GM18520 (cell line): ENCODE results near the gene AMN.

Experiments used
- ATAC-seq: cut with Tn5 transposase; IDR thresholded peaks from one replicate; pipeline ENCODE4 v1.9.1; 2021; ENCODE audit not compliant: unreplicated experiment

AMN gene

DNA sequence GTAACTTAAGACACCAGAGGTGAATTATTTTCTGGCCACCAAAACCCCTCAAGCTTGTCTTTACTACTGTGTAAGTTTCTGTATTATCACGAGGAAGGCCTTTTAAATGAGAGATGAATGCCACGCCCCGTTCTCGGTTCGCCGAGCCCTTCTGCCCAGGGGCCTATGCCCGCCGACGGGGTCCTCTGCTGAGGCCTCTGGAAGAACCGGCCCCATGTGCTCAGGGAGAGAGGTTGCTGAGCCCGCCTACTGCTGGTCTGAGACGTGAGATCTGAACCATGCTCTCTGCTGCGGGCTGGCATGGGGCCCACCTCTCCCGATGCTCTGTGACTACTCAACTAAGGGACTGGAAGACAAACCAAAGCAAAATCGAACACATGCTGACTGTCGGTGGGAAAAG lies 21.0 kb downstream of the AMN start:
- ATAC-seq, result no peak

GRCh38 chr14:102943979-102944378 lies 21.5 kb downstream of the AMN start:
- no peak for ATAC-seq

GRCh38 chr14:102944448-102945330 lies 22.2 kb downstream of the AMN start:
- no peak for ATAC-seq

- no peak for ATAC-seq
Measured at GRCh38 chr14:102945346-102946130, 23.1 kb downstream of the AMN start.

DNA sequence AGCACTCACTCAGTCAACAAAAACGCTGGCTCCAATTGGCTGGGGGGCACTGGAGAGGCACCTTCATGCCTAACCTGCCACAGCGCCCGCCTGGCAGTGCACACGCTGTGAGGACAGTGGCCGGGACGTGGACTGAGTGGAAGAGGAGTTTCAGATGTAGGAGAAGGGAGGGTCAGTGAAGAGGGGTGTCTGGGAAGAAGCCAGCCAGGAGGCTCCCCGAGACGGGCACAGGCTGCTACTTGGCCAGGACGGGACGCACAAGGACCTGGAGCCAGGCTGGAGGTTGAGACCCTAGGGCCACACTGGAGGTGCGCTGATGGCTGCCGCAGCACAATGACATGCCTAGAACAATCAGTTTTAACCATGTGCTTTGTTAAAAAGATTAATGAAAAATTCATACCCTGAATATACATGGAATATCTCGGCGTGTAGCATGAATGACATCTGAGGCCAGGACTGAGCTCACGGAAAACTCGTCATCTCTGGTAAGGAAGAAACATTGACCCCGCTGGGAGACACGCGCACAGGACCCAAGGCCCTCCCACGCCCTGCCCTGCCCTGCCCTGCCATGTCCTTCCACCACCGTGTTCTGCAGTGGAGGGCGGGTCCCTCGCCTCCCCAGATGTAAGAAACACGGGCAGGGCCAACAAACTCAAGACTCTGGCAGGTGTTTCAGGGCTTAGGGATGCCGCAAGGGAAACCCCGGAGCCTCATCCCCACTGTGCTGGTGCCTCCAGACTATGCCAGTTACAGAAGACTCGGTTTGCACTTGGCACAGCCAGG lies 25.0 kb downstream of the AMN start:
- no peak for ATAC-seq

DNA sequence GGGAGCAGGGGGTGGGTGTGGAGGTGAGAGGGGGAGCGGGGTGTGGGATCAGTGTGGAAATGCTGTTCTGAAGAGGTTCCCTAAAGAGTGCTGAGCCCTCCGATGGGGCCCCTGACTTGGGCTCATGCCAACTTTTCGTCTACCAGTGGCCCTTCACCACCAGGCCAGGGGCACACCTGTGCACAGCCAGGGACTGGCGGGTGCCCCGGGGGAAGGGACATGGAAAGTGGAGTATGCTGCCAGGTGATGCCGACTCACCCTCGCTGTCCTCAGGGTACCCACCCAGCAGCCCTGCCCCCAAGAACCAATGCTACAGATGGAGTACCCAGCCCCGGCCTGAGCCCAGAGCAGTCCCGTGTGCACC lies 26.2 kb downstream of the AMN start:
- no peak for ATAC-seq

DNA sequence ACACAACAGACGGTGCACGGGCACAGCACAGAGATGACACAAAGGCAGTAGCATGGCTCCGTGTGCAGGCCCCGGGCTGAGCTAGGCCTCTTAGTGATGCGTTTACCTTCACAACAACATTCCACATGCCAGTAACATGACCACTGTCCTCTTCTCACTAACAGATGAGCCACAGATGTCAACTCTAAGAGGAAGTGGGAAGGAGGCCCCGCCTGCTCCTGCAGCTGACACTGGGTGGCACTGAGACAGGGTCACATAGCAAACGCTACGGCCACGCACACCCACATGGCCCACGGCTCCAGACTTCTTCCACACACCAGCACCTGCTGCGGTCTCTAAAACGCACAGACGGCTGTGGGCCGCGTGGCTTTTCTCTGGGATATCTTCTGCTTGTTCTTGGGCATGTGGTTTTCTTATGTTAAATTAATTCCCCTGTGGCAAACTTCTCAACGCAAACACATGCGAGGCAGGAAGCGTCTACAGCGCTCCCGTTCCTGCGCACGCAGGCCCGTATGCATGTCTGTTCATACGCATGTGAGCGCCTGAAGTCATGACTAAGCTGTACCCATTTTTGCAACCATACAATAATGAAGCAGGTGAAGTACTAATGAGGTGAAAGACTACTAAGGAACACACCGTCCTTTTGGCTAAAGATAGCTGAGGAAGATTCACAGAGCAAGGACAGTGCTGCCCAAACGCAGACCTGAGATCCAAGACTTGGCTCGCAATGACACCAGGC lies 26.8 kb downstream of the AMN start:
- no peak for ATAC-seq

- no peak for ATAC-seq
Measured at GRCh38 chr14:102949801-102950451, 27.5 kb downstream of the AMN start.

- no peak for ATAC-seq
Measured at GRCh38 chr14:102951034-102951433, 28.6 kb downstream of the AMN start.

DNA sequence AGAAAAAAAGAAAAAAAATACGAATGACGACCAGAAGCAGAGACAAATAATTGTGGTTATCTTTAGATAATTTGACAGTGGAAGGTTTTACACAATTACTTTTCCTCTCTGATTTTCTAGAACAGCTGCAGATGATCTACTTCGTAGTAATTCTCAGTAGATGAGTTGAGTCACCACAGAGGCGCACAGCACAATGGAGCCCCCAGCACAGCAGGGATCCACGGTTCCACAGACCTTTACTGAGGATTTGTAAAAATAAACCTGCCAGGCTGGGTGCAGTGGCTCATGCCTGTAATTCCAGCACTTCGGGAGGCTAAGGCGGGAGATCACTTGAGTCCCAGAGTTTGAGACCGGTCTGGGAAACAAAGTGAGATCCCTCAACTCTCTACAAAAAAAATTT lies 29.3 kb downstream of the AMN start:
- ATAC-seq, result no peak

- ATAC-seq, result no peak
Measured at GRCh38 chr14:102952276-102952675, 29.8 kb downstream of the AMN start.

- ATAC-seq, result no peak
Measured at GRCh38 chr14:102953100-102953499, 30.6 kb downstream of the AMN start.

DNA sequence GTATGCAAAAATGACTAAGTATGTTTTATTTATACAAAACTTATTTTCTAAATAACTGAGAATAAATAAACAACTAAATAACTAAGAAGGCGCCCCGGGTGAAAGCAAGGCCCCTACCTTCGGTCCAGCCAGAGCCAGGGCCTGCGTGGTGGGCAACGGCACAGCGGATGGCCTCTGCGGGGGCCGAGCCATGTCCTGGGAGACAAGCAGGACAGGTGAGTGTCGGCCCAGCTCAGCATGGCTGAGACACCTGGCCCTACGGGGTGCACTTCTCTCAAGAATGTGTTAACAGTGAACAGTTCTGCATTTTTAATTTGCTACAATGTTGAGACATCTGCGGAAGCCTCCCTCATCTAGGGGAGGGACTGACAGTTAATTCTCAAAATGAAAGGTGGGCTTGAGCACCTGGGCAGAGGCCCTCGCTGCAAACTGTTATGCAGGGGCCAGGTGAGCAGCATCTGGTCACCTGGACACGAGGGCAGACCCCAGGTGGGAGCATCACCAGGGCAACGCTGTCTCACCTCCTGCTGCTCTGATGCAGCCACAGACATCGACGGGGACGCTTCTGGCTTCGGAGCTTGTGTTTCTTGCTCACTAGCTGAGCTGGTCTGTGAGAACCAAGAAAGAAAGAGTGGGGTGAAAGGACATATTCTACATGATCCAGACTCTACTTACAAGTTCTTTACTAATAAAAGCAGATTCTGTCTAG lies 31.8 kb downstream of the AMN start:
- no peak for ATAC-seq

GRCh38 chr14:102955636-102956408 lies 33.4 kb downstream of the AMN start:
- no peak for ATAC-seq

DNA sequence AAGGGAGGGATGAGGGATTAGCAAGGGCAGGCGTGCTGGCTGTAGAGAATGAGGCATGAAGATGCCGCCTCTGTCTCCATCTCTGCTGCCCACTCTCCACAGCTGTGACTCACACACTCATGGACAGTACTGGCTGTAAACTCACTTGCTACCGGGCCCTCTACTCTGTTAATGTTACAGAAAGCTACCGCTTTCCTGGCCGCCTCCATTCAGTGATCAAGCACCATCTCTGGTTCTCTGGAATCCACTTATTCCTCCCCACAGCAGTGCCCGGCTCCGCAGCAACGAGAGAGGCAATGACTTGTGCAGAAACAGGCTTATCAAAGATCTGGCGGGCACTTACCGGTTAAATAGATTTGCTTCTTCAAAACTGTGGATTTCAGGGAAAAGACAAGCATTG lies 34.8 kb downstream of the AMN start:
- ATAC-seq, result no peak

DNA sequence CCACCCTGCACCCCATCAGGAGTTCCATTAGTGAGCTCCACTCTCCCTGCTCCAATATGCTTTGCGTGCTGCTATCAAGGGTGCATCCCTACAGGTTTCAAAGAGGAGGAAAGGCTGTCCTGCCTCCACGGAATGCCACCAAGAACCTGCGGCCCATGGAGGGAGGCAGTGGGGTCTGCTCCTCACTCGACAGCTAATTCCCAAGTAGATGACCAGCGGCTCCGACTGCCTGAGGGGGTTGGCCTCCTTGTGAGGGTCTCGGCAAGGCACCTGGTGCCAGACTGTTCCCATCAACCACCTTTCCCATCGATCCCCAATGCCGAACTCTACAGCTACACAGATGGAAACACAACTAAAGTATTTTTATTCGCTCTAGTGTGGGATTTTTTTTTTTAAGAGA lies 36.0 kb downstream of the AMN start:
- no peak for ATAC-seq

DNA sequence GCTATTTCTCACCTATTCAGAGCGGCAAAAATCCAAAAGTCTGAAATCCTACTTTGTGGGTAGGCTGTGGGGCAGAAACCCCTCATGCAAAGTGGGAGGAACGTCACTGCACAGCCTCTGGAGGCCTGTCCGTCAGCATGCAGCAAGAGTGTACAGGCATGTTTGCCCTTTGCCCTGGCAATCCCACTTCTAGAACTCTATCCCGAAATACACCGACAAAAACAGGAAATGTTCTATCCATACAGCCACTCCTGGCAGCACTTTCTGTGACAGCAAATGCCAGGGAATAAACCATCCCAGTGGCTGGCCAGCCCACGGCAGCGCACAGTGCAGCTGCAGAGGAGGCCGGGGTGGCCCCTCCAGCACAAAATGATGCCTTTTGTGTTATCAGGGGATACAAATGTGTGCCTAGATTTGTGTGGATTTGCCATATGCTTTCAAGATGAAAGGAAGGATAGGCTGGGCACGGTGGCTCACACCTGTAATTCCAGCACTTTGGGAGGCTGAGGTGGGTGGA lies 39.7 kb downstream of the AMN start:
- no peak for ATAC-seq

- ATAC-seq, result no peak
Measured at GRCh38 chr14:102964152-102964730, 41.8 kb downstream of the AMN start.
